GM12864 (cell line): ENCODE data around the gene DSTN.

Source experiments
- DNase-seq: peaks from one replicate; pipeline ENCODE4 v3.0.0-alpha.2; 2011; ENCODE audit warnings: low read depth
- H3K4me3 ChIP-seq: 2 replicates; pipeline ENCODE4 v1.5.1; 2011; ENCODE audit warnings: mild to moderate bottlenecking, low read depth, low read length, control low read depth
- TF ChIP-seq, protein P1 (sequence below): IDR thresholded peaks from 2 replicates; pipeline ENCODE4 v1.5.1; 2011; ENCODE audit warnings: low read depth, mild to moderate bottlenecking, moderate library complexity, low read length, control low read depth, inconsistent platforms; ENCODE audit errors: missing control alignments

DSTN gene

GRCh38 chr20:17642404-17643269 lies 72.8 kb downstream of the DSTN start:
- H3K4me3 ChIP-seq = no peak overlapping the region
- TF ChIP-seq, protein P1, sequence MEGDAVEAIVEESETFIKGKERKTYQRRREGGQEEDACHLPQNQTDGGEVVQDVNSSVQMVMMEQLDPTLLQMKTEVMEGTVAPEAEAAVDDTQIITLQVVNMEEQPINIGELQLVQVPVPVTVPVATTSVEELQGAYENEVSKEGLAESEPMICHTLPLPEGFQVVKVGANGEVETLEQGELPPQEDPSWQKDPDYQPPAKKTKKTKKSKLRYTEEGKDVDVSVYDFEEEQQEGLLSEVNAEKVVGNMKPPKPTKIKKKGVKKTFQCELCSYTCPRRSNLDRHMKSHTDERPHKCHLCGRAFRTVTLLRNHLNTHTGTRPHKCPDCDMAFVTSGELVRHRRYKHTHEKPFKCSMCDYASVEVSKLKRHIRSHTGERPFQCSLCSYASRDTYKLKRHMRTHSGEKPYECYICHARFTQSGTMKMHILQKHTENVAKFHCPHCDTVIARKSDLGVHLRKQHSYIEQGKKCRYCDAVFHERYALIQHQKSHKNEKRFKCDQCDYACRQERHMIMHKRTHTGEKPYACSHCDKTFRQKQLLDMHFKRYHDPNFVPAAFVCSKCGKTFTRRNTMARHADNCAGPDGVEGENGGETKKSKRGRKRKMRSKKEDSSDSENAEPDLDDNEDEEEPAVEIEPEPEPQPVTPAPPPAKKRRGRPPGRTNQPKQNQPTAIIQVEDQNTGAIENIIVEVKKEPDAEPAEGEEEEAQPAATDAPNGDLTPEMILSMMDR = no peak
- no peak for DNase-seq

GRCh38 chr20:17643531-17644188 lies 73.8 kb downstream of the DSTN start:
- TF ChIP-seq, protein P1 = no peak
- H3K4me3 ChIP-seq = no peak overlapping the region
- DNase-seq = no peak

- DNase-seq = no peak
- H3K4me3 ChIP-seq = no peak overlapping the region
- TF ChIP-seq, protein P1 = no peak
Observed at GRCh38 chr20:17644451-17644850, 74.6 kb downstream of the DSTN start.

DNA sequence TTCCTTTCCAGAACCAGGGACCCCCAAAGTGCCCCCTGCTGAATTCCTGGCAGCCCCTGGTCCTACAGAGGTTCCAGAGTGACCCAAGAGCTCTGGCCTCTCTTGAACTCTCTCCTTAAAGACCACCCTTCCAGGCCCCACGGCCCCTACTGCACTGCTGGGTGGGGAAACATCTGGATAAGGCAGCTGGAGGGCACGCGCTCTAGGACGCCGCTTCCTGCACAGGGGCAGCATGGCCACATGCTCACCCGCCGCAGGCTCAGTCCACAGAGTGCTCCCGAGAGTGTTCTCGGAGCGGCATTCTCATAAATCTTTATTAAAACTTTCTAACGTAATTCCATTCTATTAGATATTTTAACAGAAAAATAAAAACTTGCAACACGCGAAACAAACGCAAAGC lies 75.1 kb downstream of the DSTN start:
- no peak overlapping the region for H3K4me3 ChIP-seq
- TF ChIP-seq, protein P1 = no peak
- no peak for DNase-seq

DNA sequence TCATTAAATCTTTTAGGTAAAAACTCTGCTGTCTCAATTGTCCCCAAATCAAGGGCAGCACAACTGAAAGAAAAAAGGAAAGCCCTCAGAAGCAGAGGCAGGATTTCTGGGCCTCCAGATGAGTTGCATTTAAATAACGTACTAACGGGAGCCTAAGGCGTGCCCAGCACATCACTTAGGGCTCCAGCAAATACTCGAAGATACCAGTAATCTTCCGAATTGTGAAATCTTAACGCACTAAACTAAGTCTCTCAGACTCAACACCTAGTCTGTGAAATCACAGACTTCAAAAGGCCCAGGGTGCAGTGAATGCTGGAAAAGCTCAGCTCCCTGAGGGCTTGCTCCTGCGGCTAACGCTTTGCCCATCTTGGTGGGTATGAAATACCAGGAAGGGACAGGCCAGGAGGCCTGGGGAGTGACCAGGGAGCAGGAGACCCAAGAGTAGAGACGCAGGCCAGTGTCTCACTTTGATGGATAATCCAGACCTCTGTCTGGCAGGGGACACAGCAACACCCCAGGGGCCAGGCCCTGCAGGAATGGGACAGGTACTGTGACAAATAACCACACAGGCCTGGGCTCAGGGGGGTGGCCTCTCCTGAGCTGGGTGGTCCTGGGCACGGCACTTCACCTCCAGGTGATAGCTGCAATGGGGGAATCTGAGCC lies 75.8 kb downstream of the DSTN start:
- H3K4me3 ChIP-seq = no peak overlapping the region
- DNase-seq = no peak
- TF ChIP-seq, protein P1 = no peak

DNA sequence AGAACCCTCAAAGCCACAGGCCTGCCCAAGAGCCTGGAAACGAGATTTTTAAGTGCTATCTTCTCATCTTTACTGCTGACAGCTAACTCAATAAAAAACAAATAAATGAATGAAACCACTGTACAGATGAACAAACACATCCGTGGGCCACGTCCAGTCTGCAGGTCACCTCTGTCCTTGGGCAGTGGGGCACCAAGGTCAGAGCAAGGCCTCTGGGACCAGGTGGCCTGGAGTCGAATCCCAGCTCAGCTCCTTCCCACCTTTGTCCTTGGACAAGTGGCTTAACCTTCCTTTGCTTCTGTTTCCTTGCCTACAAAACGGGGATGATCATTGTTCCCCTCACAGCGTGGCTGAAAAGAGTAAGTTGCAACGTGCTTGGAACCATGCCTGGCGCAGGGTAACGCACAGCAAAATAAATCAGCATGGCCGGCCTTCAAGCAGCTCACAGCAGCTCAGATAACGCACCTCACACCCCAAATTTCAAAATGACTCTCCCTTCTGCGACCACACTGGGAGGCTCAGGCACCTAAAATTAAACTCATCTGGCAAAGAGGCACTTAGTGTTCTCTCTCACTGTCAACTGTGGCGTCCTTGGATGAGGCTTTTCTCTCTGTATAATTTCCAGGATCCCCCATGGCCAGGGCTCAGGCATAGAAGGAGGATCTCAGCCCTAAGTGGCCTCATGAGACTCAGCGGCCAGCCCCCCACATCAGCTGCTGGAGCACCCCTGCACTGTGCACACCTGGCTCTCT lies 76.5 kb downstream of the DSTN start:
- no peak for DNase-seq
- H3K4me3 ChIP-seq = no peak overlapping the region
- TF ChIP-seq, protein P1 = no peak
